Caco-2 (cell line): ENCODE results near the gene CDK18. TPM values are rescaled to one million over a fixed set of nuclear protein-coding genes. Genes with fewer than 3 reads are reported as not detected.

Source experiments
- BruUV-seq: library from RNA; stranded (reverse); fragments of 400-500 nt; replicated peaks from 2 replicates; lab custom pipeline; 2021; lab: Mats Ljungman, UMichigan
- CTCF ChIA-PET: fragments of 300-600 bp; sonication (Branson Sonifier 250); formaldehyde crosslinking; loops from one replicate; lab custom pipeline; 2022; ENCODE audit warnings: antibody characterized with exemption; lab: Charles Lee
- POLR2A ChIA-PET: fragments of 300-600 bp; sonication (Branson Sonifier 250); formaldehyde crosslinking; loops from one replicate; lab custom pipeline; 2022; ENCODE audit warnings: antibody characterized with exemption; lab: Charles Lee
- DNase-seq, 2 experiments: peaks; one replicate each; pipeline versions ENCODE4 v3.0.0 to v3.0.0-alpha.2; 2020 to 2022
- H3K27me3 ChIP-seq: replicated peaks from 2 replicates; pipeline ENCODE4 v1.6.0; 2011; ENCODE audit warnings: low read length; ENCODE audit not compliant: control insufficient read depth, insufficient read depth
- H3K36me3 ChIP-seq: 2 replicates; pipeline ENCODE4 v1.5.1; 2011; ENCODE audit warnings: low read length; ENCODE audit not compliant: control insufficient read depth, insufficient read depth
- H3K4me1 ChIP-seq: fragments of 250-450 bp; sonication (Bioruptor Pico); 2 replicates; pipeline ENCODE4 v1.5.1; 2020; ENCODE audit warnings: mild to moderate bottlenecking
- H3K4me3 ChIP-seq: 2 replicates; pipeline ENCODE4 v1.5.1; 2011; ENCODE audit warnings: low read depth, mild to moderate bottlenecking, control low read depth, low read length
- H3K9me3 ChIP-seq: fragments of 250-450 bp; sonication (Bioruptor Pico); 2 replicates; pipeline ENCODE4 v1.5.1; 2020; ENCODE audit warnings: mild to moderate bottlenecking, moderate library complexity
- H3K27ac Mint-ChIP-seq: one replicate; pipeline ENCODE4 v1.8.0; 2022; ENCODE audit warnings: mixed read lengths; ENCODE audit not compliant: unreplicated experiment
- H3K27me3 Mint-ChIP-seq: one replicate; pipeline ENCODE4 v1.8.0; 2022; ENCODE audit warnings: mixed read lengths; ENCODE audit not compliant: insufficient read depth, unreplicated experiment
- H3K36me3 Mint-ChIP-seq: one replicate; pipeline ENCODE4 v1.8.0; 2022; ENCODE audit warnings: mild to moderate bottlenecking, mixed read lengths; ENCODE audit not compliant: insufficient read depth, unreplicated experiment
- H3K4me1 Mint-ChIP-seq: one replicate; pipeline ENCODE4 v1.8.0; 2022; ENCODE audit warnings: low read depth, mixed read lengths; ENCODE audit not compliant: unreplicated experiment
- H3K4me3 Mint-ChIP-seq: one replicate; pipeline ENCODE4 v1.8.0; 2022; ENCODE audit warnings: mild to moderate bottlenecking, moderate library complexity, mixed read lengths; ENCODE audit not compliant: unreplicated experiment
- H3K9me3 Mint-ChIP-seq: one replicate; pipeline ENCODE4 v1.8.0; 2022; ENCODE audit warnings: mixed read lengths; ENCODE audit not compliant: unreplicated experiment
- CTCF ChIP-seq, 2 experiments: fragments of 200-600 bp in 1 of 2; IDR thresholded peaks; 1 replicate in 1 of 2; 2 replicates in 1 of 2; pipeline versions ENCODE4 v1.5.1 to v1.8.0; 2011 to 2022; ENCODE audit warnings: antibody characterized with exemption in 1 of 2, control low read depth in 1 of 2, inconsistent platforms in 1 of 2, low read depth in 1 of 2, low read length in 1 of 2, mild to moderate bottlenecking in 1 of 2, moderate library complexity in 1 of 2; ENCODE audit not compliant: insufficient read depth in 1 of 2, severe bottlenecking in 1 of 2, unreplicated experiment in 1 of 2
- intact Hi-C: fragments of 100-400 bp; cut with micrococcal nuclease; formaldehyde crosslinking; loops from one replicate; pipeline ENCODE4 v1.10.0; 2022; ENCODE audit not compliant: unreplicated experiment
- total RNA-seq: library from RNA; stranded (reverse); gene quantifications from 2 replicates; pipeline ENCODE4 v1.2.3, GENCODE V29; 2022

CDK18 gene
- total RNA-seq, 1 experiment from 2014 or later = 17.0 TPM

DNA sequence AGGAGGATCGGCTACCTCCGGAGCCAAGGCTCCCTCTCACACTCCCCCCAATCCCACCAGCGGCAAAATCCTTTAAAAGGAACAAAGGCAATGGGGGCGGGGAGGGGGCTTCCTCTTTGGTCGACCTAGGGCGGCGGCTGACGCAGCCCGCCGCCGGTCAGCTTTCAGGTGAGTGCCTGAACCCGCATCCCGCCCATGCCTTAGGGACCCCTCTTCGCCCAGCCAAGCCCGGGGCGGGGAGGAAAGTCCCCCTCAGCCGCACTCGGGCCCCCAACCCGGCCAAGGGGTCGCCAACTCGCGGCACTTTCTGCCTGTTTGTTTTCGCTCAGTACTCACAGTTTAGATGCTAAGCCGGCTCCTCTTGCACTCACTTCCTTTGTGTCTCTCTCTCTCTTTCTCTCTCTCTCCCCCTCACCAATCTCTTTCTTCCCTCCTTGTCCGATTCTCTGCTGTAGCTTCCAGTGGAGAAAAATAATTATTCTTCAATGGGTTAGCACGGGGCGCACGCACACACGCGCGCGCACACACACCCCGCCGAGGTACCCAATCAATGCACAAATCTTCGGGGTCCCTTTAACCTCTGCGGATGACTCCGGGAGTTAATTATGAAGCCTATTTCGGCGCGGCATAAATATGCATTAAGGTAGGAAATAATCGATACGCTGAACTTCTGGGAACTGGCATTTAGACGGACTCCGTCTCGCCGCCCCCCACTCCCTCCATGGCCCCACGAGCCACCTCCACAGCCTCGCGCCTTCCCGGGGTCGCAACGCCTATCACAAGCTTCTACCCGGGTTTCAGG lies 48.7 kb upstream of the CDK18 start, which contains the start of gene BLACAT1:
BLACAT1 (minus strand) TSS at position 465 of the 802 bp plus-strand sequence.
- H3K9me3 Mint-ChIP-seq = no peaks in the 10 kb centered on the region

DNA sequence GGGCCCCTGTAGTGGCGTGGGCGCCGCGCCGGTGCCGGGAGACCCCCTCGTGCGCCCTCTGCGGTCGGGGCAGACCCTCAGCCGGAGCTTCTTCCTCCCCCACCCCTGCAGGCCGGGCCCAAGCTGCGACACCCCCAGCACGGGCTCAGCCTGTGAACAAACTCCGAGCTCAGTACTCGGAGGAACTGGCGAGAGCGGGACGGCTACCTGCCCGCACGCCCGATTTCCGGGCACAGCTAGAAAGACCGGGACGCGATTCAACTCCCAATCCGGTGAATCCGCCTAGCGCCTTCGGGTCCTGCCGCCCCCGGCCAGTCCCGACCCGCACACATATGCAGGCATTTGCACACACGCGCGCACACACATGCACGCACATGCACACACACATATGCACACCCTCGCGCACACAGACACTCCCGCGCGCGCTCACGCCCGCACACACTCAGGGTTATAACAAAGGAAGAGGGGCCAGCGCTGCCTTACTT lies 48.0 kb upstream of the CDK18 start:
- H3K36me3 Mint-ChIP-seq = no peaks in the 10 kb centered on the region
- H3K9me3 Mint-ChIP-seq = no peaks in the 10 kb centered on the region
- ChIA-PET POLR2A (no interaction called here), CTCF (interaction anchor here (0.6 to 2.8 kb wide), 8 partner anchors 29 to 460 kb away, joined by 3 to 15 read pairs (median 3); no protein-coding TSS in a partner anchor)
- intact Hi-C loops = no loop called here
- H3K4me3 Mint-ChIP-seq = peak overlapping the region; percentile 65
- peaks cover 2% of the 10 kb centered on the region for H3K4me1 Mint-ChIP-seq
- no TSS peak for BruUV-seq
- no peak overlapping the region for H3K27ac Mint-ChIP-seq
- no peaks in the 10 kb centered on the region for H3K9me3 ChIP-seq
- no peak for TF ChIP-seq CTCF (IDR thresholded peaks at IDR 0.05; ENCODE audit: insufficient read depth in 1 of 2, low read depth in 1 of 2, low read length in 1 of 2, severe bottlenecking in 1 of 2, unreplicated experiment in 1 of 2)
- peaks cover under 1% of the 10 kb centered on the region; the same call in 1 of the 2 replicates for H3K4me1 ChIP-seq
- peaks cover 23% of the 10 kb centered on the region for H3K27me3 Mint-ChIP-seq
- H3K36me3 ChIP-seq = no peaks in the 10 kb centered on the region
- H3K4me3 ChIP-seq = peak overlapping the region; percentile 41
- peaks cover 1% of the 10 kb centered on the region for H3K27me3 ChIP-seq
- DNase-seq = no peak

More for the DNA sequence above, 48.7 kb upstream of the CDK18 start, which contains the start of gene BLACAT1:
- intact Hi-C loops = no loop called here
- Histone ChIP-seq H3K27me3 (peaks cover 1% of the 10 kb centered on the region), H3K4me3 (peak within 1 kb of the TSS; percentile 41), H3K36me3 (no peaks in the 10 kb centered on the region), H3K9me3 (no peaks in the 10 kb centered on the region), H3K4me1 (peaks cover 7% of the 10 kb centered on the region; the same call in 1 of the 2 replicates)
- BruUV-seq = no TSS peak
- peaks cover 23% of the 10 kb centered on the region for H3K27me3 Mint-ChIP-seq
- no peak within 1 kb of the TSS for H3K27ac Mint-ChIP-seq
- no peaks in the 10 kb centered on the region for H3K36me3 Mint-ChIP-seq
- CTCF ChIA-PET = interaction anchor here (0.7 kb wide), 1 partner anchor 29 kb away, joined by 3 read pairs; no protein-coding TSS in a partner anchor
- H3K4me3 Mint-ChIP-seq = peak within 1 kb of the TSS; percentile 65
- peaks cover 8% of the 10 kb centered on the region for H3K4me1 Mint-ChIP-seq
- DNase-seq = no peak
- no peak for TF ChIP-seq CTCF (IDR thresholded peaks at IDR 0.05; ENCODE audit: insufficient read depth in 1 of 2, low read depth in 1 of 2, low read length in 1 of 2, severe bottlenecking in 1 of 2, unreplicated experiment in 1 of 2)
- POLR2A ChIA-PET = no interaction called here

- no peak for TF ChIP-seq CTCF (IDR thresholded peaks at IDR 0.05; ENCODE audit: insufficient read depth in 1 of 2, low read depth in 1 of 2, low read length in 1 of 2, severe bottlenecking in 1 of 2, unreplicated experiment in 1 of 2)
- intact Hi-C loops = no loop called here
- CTCF ChIA-PET = interaction anchor here (0.6 to 2.8 kb wide), 7 partner anchors 28 to 461 kb away, joined by 3 to 15 read pairs (median 3); no protein-coding TSS in a partner anchor
- BruUV-seq = no TSS peak
- POLR2A ChIA-PET = no interaction called here
- peak in 1 of 2 experiments; percentile 26 for DNase-seq
- H3K4me3 ChIP-seq = peak overlapping the region; percentile 41
- Mint-ChIP-seq H3K4me3 (peak overlapping the region; percentile 65), H3K4me1 (no peaks in the 10 kb centered on the region), H3K36me3 (no peaks in the 10 kb centered on the region), H3K27ac (no peak overlapping the region), H3K9me3 (no peaks in the 10 kb centered on the region), H3K27me3 (peaks cover 27% of the 10 kb centered on the region)
- H3K36me3 ChIP-seq = no peaks in the 10 kb centered on the region
- no peaks in the 10 kb centered on the region; the same call in 1 of the 2 replicates for H3K4me1 ChIP-seq
- H3K9me3 ChIP-seq = no peaks in the 10 kb centered on the region
- peaks cover 1% of the 10 kb centered on the region for H3K27me3 ChIP-seq
Measured at GRCh38 chr1:205456868-205457745, 47.4 kb upstream of the CDK18 start.
